WI38 (cell line): Measurements from ENCODE around the gene EAPP.
"Not testable (repeated sequence)": the region's sequence is repeated elsewhere in the genome, so short reads cannot be mapped to it uniquely, and the experiment has no call there.

Experiments
- H3K4me3 ChIP-seq: 2 replicates; pipeline ENCODE4 v1.5.1; 2011; ENCODE audit warnings: low read depth, mild to moderate bottlenecking, control low read depth, low read length
- CTCF ChIP-seq: IDR thresholded peaks from 2 replicates; pipeline ENCODE4 v1.5.1; 2012; ENCODE audit warnings: low read depth, mild to moderate bottlenecking, control low read depth, low read length

The EAPP gene

GRCh38 chr14:34538871-34539406, 562 bp downstream of the EAPP start:
- no peak for TF ChIP-seq CTCF

GRCh38 chr14:34538096-34538495, 1.4 kb downstream of the EAPP start:
- peak overlapping the region; percentile 93 for H3K4me3 ChIP-seq

More at GRCh38 chr14:34538871-34539406, 562 bp downstream of the EAPP start:
- peak overlapping the region; percentile 93 for H3K4me3 ChIP-seq

GRCh38 chr14:34537677-34538009, 1.9 kb downstream of the EAPP start:
- H3K4me3 ChIP-seq, result no peak overlapping the region
- TF ChIP-seq CTCF, result no peak

GRCh38 chr14:34536951-34537676, 2.4 kb downstream of the EAPP start:
- TF ChIP-seq CTCF, result no peak
- H3K4me3 ChIP-seq, result no peak overlapping the region

- no peak overlapping the region for H3K4me3 ChIP-seq
- no peak for TF ChIP-seq CTCF
Measured at GRCh38 chr14:34527591-34527990, 11.9 kb downstream of the EAPP start.

GRCh38 chr14:34524216-34524615, 15.3 kb downstream of the EAPP start:
- not testable (repeated sequence) for H3K4me3 ChIP-seq

- H3K4me3 ChIP-seq, result no peak overlapping the region
- no peak for TF ChIP-seq CTCF
Measured at GRCh38 chr14:34522496-34522895, 17.0 kb downstream of the EAPP start.

- not testable (repeated sequence) for H3K4me3 ChIP-seq
Measured at GRCh38 chr14:34521071-34521470, 18.4 kb downstream of the EAPP start.

- not testable (repeated sequence) for H3K4me3 ChIP-seq
Measured at GRCh38 chr14:34520304-34520970, 19.1 kb downstream of the EAPP start.
